H9 (cell line): Measurements from ENCODE around the gene PPP1R14C. TPM values are rescaled to one million over a fixed set of nuclear protein-coding genes. Genes with fewer than 3 reads are reported as not detected.

Source experiments
- DNase-seq: peaks from one replicate; pipeline ENCODE4 v3.0.0-alpha.2; 2017
- H2AFZ ChIP-seq: one replicate; pipeline ENCODE4 v1.6.1; 2013; ENCODE audit warnings: mild to moderate bottlenecking, low read length, control low read depth, moderate library complexity
- H2AK5ac ChIP-seq: 2 replicates; pipeline ENCODE4 v1.6.1; 2013; ENCODE audit warnings: low read length, control low read depth, mixed read lengths; ENCODE audit not compliant: insufficient read length
- H2BK120ac ChIP-seq: one replicate; pipeline ENCODE4 v1.6.1; 2013; ENCODE audit warnings: low read depth, mild to moderate bottlenecking, low read length, control low read depth, inconsistent platforms; ENCODE audit not compliant: poor library complexity, severe bottlenecking
- H2BK12ac ChIP-seq: 2 replicates; pipeline ENCODE4 v1.6.1; 2013; ENCODE audit warnings: low read length, control low read depth, mixed read lengths, low read depth; ENCODE audit not compliant: insufficient read length
- H2BK15ac ChIP-seq: 2 replicates; pipeline ENCODE4 v1.6.1; 2013; ENCODE audit warnings: low read depth, low read length, control low read depth
- H2BK20ac ChIP-seq: one replicate; pipeline ENCODE4 v1.6.1; 2013; ENCODE audit warnings: low read depth, mild to moderate bottlenecking, low read length, control low read depth, inconsistent platforms; ENCODE audit not compliant: poor library complexity, severe bottlenecking
- H2BK5ac ChIP-seq: 2 replicates; pipeline ENCODE4 v1.6.1; 2013; ENCODE audit warnings: low read length, control low read depth, mixed read lengths; ENCODE audit not compliant: insufficient read length
- H3K14ac ChIP-seq: 2 replicates; pipeline ENCODE4 v1.6.1; 2013; ENCODE audit warnings: low read length, control low read depth; ENCODE audit not compliant: insufficient read depth
- H3K18ac ChIP-seq: 2 replicates; pipeline ENCODE4 v1.6.1; 2013; ENCODE audit warnings: low read depth, mild to moderate bottlenecking, mixed read lengths, low read length, control low read depth; ENCODE audit not compliant: insufficient read length
- H3K23ac ChIP-seq: 2 replicates; pipeline ENCODE4 v1.6.1; 2013; ENCODE audit warnings: low read length, control low read depth, mixed read lengths, low read depth; ENCODE audit not compliant: insufficient read length
- H3K23me2 ChIP-seq: 2 replicates; pipeline ENCODE4 v1.6.1; 2013; ENCODE audit warnings: low read depth, mild to moderate bottlenecking, mixed read lengths, low read length, control low read depth; ENCODE audit not compliant: insufficient read length, poor library complexity, severe bottlenecking
- H3K27ac ChIP-seq: 2 replicates; pipeline ENCODE4 v1.5.1; 2013; ENCODE audit warnings: low read length, control low read depth, mixed read lengths, low read depth; ENCODE audit not compliant: insufficient read length
- H3K27me3 ChIP-seq: 2 replicates; pipeline ENCODE4 v1.6.1; 2013; ENCODE audit warnings: low read length, control low read depth, inconsistent platforms; ENCODE audit not compliant: insufficient read depth
- H3K4ac ChIP-seq: 2 replicates; pipeline ENCODE4 v1.6.1; 2013; ENCODE audit warnings: low read depth, mild to moderate bottlenecking, control low read depth, inconsistent platforms, low read length, moderate library complexity
- H3K4me1 ChIP-seq: 2 replicates; pipeline ENCODE4 v1.6.1; 2013; ENCODE audit warnings: low read length, control low read depth, inconsistent platforms; ENCODE audit not compliant: insufficient read depth
- H3K4me2 ChIP-seq: 2 replicates; pipeline ENCODE4 v1.6.1; 2013; ENCODE audit warnings: low read length, control low read depth, mixed read lengths; ENCODE audit not compliant: insufficient read length, insufficient read depth
- H3K56ac ChIP-seq: 2 replicates; pipeline ENCODE4 v1.6.1; 2013; ENCODE audit warnings: low read depth, mild to moderate bottlenecking, mixed read lengths, low read length, control low read depth; ENCODE audit not compliant: insufficient read length
- H3K79me1 ChIP-seq: 2 replicates; pipeline ENCODE4 v1.6.1; 2013; ENCODE audit warnings: low read depth, mild to moderate bottlenecking, moderate library complexity, low read length, control low read depth, inconsistent platforms; ENCODE audit not compliant: insufficient read depth, poor library complexity, severe bottlenecking
- H3K79me2 ChIP-seq: 2 replicates; pipeline ENCODE4 v1.6.1; 2013; ENCODE audit warnings: low read length, control low read depth, inconsistent platforms; ENCODE audit not compliant: insufficient read depth
- H3K9ac ChIP-seq: 2 replicates; pipeline ENCODE4 v1.6.1; 2013; ENCODE audit warnings: low read length, control low read depth, mixed read lengths; ENCODE audit not compliant: insufficient read length; ENCODE audit errors: extremely low read depth
- H3K9me3 ChIP-seq: one replicate; pipeline ENCODE4 v1.6.1; 2013; ENCODE audit warnings: low read depth, low read length, inconsistent platforms; ENCODE audit not compliant: control insufficient read depth
- H3T11ph ChIP-seq: one replicate; pipeline ENCODE4 v1.6.1; 2013; ENCODE audit warnings: mild to moderate bottlenecking, low read length, control low read depth, inconsistent platforms
- H4K20me1 ChIP-seq: one replicate; pipeline ENCODE4 v1.6.1; 2013; ENCODE audit not compliant: control insufficient read depth, insufficient read length, insufficient read depth
- H4K5ac ChIP-seq: 2 replicates; pipeline ENCODE4 v1.6.1; 2013; ENCODE audit warnings: low read depth, mild to moderate bottlenecking, mixed read lengths, low read length, control low read depth; ENCODE audit not compliant: insufficient read length
- H4K8ac ChIP-seq: replicated peaks from 2 replicates; pipeline ENCODE4 v1.6.1; 2013; ENCODE audit warnings: low read length, control low read depth, mixed read lengths, low read depth; ENCODE audit not compliant: insufficient read length
- H4K91ac ChIP-seq: 2 replicates; pipeline ENCODE4 v1.6.1; 2013; ENCODE audit warnings: low read depth, mild to moderate bottlenecking, moderate library complexity, mixed read lengths, low read length, control low read depth; ENCODE audit not compliant: insufficient read length
- H3K27ac Mint-ChIP-seq, 3 experiments: 2 replicates in 2 of 3; 3 replicates in 1 of 3; pipeline ENCODE4 v1.8.0; 2020 to 2021; ENCODE audit warnings: mixed read lengths in 3 of 3, mild to moderate bottlenecking in 1 of 3, moderate library complexity in 1 of 3
- H3K27me3 Mint-ChIP-seq: 2 replicates; pipeline ENCODE4 v1.8.0; 2021; ENCODE audit warnings: low read depth, mild to moderate bottlenecking, moderate library complexity, mixed read lengths
- H3K36me3 Mint-ChIP-seq, 3 experiments: 2 replicates in 2 of 3; 3 replicates in 1 of 3; pipeline ENCODE4 v1.8.0; 2020 to 2021; ENCODE audit warnings: low read depth in 3 of 3, mixed read lengths in 3 of 3; ENCODE audit not compliant: insufficient read depth in 1 of 3
- H3K4me1 Mint-ChIP-seq, 2 experiments: 2 replicates each; pipeline ENCODE4 v1.8.0; 2020; ENCODE audit warnings: mixed read lengths in 2 of 2
- H3K4me3 Mint-ChIP-seq, 2 experiments: 2 replicates in 1 of 2; 3 replicates in 1 of 2; pipeline ENCODE4 v1.8.0; 2020 to 2021; ENCODE audit warnings: mild to moderate bottlenecking in 2 of 2, mixed read lengths in 2 of 2, moderate library complexity in 1 of 2
- H3K9me3 Mint-ChIP-seq, 2 experiments: 2 replicates in 1 of 2; 3 replicates in 1 of 2; pipeline ENCODE4 v1.8.0; 2020; ENCODE audit warnings: mild to moderate bottlenecking in 2 of 2, mixed read lengths in 2 of 2, moderate library complexity in 1 of 2
- CTCF ChIP-seq: fragments of 200-600 bp; sonication (generic); conservative IDR thresholded peaks from 3 replicates; pipeline ENCODE4 v1.8.0; 2021; ENCODE audit warnings: antibody characterized with exemption, mild to moderate bottlenecking
- WGBS: extraction: QIAGEN DNeasy Blood & Tissue Kit; methylation state at CpG from one replicate; pipeline ENCODE4 v1.1.7; 2013; ENCODE audit warnings: missing lambda C conversion rate, low lambda C conversion rate, mixed read lengths; ENCODE audit not compliant: insufficient read length; ENCODE audit errors: extremely low coverage; 5-methylcytosine and 5-hydroxymethylcytosine counted together
- total RNA-seq: library from RNA; stranded (reverse); gene quantifications from 2 replicates; pipeline ENCODE4 v1.2.1, GENCODE V29; 2021

PPP1R14C gene
- total RNA-seq, 1 experiment from 2014 or later: 0.37 TPM

DNA sequence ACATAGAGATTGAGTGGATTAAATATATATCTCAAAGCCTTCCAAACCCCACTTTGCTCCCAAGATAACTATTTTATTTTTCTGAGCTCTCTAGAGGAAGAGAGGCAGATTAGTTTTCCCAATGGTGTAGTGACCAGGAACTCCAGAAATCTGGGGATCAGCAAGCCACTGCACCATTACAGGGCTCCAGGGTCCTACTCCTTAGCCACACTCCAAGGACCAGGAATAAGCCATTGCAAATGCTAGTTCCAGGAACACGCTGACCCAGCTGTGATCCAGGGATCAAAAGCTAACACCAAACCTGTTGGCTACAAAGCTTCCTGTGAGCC is 128.3 kb downstream of the PPP1R14C start:
- H3K4me2 ChIP-seq: no peak overlapping the region
- H2AFZ ChIP-seq: no peak overlapping the region
- no peak overlapping the region for H2BK15ac ChIP-seq
- H2BK5ac ChIP-seq: no peak overlapping the region
- H3T11ph ChIP-seq: no peak overlapping the region
- Mint-ChIP-seq H3K4me1 (peaks cover 11 to 19% of the 10 kb centered on the region in 2 experiments), H3K4me3 (no peak overlapping the region), H3K36me3 (no peaks in the 10 kb centered on the region), H3K27me3 (peaks cover 8% of the 10 kb centered on the region), H3K9me3 (peaks cover 3 to 5% of the 10 kb centered on the region in 2 experiments), H3K27ac (no peak overlapping the region)
- no peak overlapping the region for H2BK12ac ChIP-seq
- no peak overlapping the region for H4K8ac ChIP-seq
- H2BK120ac ChIP-seq: no peak overlapping the region
- H3K23ac ChIP-seq: no peak overlapping the region
- H3K27me3 ChIP-seq: no peaks in the 10 kb centered on the region
- no peaks in the 10 kb centered on the region; the same call in 1 of the 2 replicates for H3K4me1 ChIP-seq
- H3K56ac ChIP-seq: no peak overlapping the region
- no peak for TF ChIP-seq CTCF
- H4K91ac ChIP-seq: no peak overlapping the region
- H3K23me2 ChIP-seq: no peaks in the 10 kb centered on the region
- no peak overlapping the region for H4K5ac ChIP-seq
- H3K9me3 ChIP-seq: no peaks in the 10 kb centered on the region
- H3K14ac ChIP-seq: no peak overlapping the region
- H3K27ac ChIP-seq: no peak overlapping the region
- H4K20me1 ChIP-seq: no peaks in the 10 kb centered on the region
- H3K79me2 ChIP-seq: no peaks in the 10 kb centered on the region
- H3K9ac ChIP-seq: no peak overlapping the region
- no peak overlapping the region for H2BK20ac ChIP-seq
- H3K4ac ChIP-seq: no peak overlapping the region
- no peak overlapping the region for H2AK5ac ChIP-seq
- H3K18ac ChIP-seq: no peak overlapping the region
- no CpG with 5 or more reads among the region's 1 CpG for WGBS
- no peaks in the 10 kb centered on the region for H3K79me1 ChIP-seq
- no peak for DNase-seq
